Activated T-cell treated with anti-CD3 and anti-CD28 coated beads, Interleukin-2, amount 50 U/mL, for 1 hour (primary cell): ENCODE data around the gene RENBP.

Experiments
- DNase-seq: peaks from one replicate; pipeline ENCODE4 v3.0.0-alpha.2; 2020

RENBP gene

DNA sequence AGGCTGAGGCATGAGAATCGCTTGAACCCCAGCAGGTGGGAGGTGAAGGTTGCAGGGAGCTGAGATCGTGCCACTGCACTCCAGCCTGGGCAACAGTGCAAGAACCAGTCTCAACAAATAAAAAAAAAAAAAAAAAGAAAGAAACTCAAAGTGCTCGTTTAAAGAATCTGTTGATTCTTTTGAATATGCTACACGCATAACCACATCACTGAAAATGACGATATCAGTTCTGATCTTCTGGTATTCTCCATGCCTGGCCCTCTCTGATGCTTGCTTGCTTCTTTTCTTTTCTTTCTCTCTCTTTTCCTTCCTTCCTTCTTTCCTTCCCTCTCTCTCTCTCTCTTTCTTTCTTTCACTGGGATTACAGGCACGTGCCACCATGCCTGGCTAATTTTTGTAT lies 32.6 kb downstream of the RENBP start:
- no peak for DNase-seq

DNA sequence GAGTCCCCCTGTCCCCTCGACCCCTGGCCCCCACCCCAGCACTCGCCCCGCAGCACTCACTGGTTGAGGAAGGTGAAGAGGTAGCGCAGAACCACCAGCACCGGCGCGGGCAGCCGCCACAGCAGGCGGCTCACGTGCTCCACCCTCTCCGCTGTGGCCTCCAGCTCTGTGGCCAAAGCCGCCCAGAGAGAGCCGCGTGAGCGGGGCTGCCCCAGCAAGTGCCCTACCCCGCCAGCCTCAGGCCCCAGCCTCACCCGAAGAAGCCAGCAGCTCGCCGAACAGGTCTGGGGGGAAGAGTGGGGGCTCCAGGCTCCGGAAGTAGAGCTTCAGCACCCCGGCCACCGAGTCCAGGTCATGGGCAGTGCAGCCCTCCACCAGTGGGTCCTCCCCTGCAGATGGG lies 34.0 kb downstream of the RENBP start:
- no peak for DNase-seq

DNA sequence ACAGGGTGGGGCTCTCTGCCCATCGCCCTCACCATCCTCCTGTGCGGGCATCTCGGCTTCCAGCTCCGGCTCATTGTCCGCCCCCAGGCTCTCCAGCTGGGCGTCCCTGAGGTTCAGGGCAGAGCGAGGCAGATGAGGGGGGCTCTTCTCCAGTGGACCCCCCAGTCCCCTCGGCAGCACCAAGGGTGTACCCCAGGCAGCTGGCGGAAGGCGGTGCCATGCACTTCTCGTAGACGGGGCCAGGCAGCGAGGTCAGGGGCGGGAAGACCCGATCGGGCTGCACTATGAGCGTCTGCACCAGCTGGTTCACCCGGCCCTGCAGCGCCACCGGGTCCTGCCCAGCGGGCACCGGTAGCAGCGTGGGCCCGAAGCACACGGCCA lies 34.5 kb downstream of the RENBP start:
- no peak for DNase-seq

DNA sequence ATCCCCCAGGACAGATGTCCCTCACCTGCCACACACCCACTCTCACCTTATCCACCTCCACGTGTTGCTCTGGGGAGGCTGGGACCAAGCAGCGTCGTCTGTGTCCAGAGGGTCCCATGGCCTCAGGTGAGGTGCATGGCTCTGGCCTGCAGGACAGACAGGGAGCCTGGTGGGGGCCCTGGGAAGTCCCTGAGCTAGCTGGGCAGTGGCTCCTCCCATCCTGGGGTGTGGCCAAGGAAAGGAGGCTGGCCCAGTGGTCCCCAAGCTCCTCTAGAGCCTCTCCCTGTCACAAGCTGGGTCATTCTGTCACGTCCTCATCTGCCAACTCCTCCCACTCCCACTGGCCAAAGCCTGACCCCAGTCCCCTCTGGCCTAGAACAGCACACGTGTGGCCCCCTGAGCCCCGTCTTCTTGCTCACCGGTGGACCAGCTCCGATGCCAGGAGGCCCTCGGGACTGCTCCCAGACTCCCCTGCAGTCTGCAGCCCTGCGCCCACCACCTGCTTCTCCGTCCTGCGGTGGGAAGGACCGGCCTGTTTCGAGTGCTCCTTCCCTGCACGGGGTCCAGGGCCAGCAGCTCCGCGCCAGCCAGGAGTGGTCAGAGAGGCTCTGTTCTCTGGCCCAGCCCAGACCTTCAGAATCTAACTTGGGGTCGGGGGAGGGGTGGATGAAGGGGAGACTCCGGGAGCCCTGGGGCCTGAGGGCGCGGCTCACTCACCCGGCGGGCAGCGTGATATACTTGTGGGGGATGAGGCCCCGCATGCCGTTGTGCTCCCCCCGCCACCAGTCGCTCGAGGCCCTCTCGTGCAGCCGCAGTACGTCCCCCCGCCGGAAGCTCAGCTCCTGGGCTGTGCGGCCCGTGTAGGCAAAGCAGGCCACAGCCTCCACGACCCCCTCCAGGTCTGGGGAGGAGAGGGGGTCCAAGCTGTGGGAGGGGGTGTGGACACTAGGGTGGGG lies 35.1 kb downstream of the RENBP start:
- no peak for DNase-seq

DNA sequence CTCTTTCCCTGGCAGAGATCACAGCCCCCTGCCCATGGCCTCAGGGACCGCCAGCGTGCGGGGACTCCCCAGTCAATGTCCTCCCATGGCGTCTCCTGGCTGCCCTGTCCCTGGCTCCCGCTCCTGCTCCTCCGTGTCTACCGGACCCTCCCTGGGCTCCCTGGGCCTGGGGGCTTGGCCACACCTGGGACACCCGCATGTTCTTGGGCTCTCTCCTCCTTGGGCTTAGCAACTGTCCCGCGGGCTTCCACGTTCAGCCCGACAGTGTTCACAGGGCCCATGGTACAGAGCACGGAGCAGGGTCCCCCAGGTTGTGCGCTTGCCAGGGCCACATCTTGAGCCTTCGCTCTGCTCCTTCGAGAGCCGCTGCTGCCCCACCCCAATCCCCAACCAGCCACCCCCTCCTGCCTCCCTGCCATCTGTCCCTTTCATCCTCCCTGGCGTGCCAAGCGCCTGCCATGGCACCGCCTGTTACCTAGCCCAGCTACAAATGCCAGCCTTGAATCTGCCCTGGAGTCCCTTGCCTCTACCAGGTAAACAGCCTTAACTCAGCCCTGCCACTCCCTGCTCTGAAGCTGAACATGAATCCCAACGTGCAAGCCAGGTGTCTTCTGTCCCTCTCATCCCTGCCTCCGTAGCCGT lies 36.1 kb downstream of the RENBP start:
- DNase-seq, result no peak

DNA sequence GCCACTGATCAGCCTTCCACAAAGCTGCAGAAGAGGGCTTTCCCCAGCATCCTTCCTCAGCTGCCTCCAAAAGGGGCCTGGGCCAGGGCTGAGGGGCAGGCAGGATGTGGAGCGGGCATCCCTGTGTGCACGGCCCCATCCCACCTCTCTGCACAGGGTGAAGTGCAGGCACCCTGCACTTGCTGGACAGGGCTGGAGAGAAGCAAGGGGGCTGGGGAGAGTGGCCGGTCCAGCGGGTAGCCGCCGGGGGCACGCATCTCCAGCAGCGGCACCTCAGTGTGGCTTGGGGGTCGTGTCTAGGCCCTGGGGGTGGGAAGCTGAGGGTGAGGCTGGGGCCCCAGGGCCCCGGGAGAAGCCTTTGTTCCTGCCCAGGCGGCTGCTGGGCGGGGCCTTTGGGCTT lies 37.0 kb downstream of the RENBP start:
- DNase-seq, result no peak

DNA sequence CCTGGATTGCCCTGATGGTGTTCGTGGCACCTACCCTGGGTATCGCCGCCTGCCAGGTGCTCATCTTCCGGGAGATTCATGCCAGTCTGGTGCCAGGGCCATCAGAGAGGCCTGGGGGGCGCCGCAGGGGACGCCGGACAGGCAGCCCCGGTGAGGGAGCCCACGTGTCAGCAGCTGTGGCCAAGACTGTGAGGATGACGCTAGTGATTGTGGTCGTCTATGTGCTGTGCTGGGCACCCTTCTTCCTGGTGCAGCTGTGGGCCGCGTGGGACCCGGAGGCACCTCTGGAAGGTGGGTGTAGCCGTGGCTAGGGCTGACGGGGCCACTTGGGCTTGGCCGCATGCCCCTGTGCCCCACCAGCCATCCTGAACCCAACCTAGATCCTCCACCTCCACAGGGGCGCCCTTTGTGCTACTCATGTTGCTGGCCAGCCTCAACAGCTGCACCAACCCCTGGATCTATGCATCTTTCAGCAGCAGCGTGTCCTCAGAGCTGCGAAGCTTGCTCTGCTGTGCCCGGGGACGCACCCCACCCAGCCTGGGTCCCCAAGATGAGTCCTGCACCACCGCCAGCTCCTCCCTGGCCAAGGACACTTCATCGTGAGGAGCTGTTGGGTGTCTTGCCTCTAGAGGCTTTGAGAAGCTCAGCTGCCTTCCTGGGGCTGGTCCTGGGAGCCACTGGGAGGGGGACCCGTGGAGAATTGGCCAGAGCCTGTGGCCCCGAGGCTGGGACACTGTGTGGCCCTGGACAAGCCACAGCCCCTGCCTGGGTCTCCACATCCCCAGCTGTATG lies 38.1 kb downstream of the RENBP start:
- peak; percentile 26 for DNase-seq

DNA sequence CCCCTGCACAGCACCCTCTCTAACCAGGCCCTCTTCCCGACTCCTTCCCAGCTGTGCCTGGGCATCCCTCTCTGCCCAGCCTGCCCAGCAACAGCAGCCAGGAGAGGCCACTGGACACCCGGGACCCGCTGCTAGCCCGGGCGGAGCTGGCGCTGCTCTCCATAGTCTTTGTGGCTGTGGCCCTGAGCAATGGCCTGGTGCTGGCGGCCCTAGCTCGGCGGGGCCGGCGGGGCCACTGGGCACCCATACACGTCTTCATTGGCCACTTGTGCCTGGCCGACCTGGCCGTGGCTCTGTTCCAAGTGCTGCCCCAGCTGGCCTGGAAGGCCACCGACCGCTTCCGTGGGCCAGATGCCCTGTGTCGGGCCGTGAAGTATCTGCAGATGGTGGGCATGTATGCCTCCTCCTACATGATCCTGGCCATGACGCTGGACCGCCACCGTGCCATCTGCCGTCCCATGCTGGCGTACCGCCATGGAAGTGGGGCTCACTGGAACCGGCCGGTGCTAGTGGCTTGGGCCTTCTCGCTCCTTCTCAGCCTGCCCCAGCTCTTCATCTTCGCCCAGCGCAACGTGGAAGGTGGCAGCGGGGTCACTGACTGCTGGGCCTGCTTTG lies 38.9 kb downstream of the RENBP start:
- DNase-seq, result no peak

DNA sequence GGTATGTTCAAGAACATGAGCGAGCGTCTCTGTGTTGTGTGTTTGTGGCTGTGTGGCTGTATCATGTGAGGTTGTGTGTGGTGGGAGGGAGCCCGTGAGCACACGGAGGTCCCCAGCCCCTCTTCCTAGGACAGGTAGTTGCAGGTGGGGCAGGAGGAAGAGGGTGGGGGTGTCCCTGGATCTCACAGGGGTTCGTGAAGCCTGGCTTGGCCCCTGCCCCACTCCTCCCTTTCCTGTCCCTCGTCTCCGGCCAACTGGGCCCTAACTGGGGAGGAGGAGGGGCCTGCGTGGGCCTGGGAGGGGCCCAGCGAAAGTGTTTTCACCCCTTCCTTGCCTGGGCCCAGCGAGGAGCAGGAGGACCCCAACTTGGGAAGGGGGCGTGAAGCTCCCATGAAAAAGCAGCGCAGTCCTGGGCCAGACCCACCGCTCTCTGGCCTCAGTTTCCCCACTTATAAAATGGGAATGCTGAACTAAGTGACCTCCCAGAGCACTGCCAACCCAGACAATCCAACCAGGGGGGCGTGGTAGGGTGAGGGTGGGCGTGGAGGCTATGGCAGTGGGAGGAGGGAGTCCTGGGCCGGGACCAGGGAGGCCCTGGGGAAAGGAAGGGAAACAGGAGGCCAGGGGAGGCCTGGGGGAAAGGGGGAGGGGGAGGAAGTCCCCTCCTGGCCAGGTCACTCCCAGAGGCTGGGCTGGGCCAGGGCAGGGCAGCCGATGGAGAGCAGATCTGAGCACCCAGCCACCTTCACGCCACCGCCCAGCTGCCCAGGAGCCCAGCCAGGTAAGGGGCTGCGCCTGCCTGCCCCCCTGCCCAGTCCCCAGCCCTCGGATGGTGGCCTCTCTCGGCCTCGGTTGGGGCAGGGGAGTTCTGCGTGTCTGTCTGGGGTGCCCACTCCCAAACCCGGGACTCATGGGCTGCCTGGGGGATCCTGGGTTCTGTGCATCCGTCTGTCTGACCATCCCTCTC lies 40.2 kb downstream of the RENBP start, which contains the start of gene AVPR2:
Gene AVPR2 (plus strand): TSS at position 683 of the 967 bp plus-strand sequence. CDS start 473 bp downstream, outside the sequence.
- DNase-seq, result peak; percentile 19

DNA sequence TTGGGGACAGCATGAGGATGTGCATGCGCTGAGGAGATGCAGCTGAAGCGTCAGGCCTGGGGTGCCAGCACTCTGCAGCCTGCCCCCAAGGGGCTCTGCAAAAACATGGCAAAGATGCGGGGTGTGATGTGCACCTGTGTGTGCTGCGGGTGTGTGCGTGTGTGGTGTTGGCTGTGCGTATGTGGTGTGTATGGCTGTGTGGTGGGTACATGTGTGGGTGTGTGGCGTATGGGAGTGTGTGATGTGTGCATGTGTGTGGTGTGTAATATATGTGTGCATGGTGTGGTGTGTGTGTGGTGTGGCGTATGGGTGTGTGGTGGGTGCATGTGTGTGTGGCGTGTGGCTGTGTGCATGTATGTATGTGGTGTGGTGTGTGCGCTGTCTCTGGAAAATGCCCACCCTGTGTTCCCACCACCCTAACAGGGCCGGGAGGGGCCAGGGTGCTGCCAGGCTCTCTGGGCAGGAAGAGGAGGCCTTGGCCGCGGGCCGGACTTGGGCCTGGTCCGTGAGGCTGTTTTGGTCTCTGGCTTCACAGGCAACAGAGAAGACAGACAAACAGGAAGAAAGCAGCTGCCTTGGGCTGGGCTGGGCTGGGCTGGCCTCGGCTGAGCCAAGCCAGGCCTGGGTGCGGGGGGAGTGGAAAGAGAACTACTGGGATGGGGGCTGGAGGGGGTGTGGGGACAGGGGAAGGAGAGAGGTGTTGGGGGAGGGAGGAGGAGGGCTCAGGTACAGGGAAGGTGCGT lies 41.0 kb downstream of the RENBP start:
- DNase-seq, result no peak

DNA sequence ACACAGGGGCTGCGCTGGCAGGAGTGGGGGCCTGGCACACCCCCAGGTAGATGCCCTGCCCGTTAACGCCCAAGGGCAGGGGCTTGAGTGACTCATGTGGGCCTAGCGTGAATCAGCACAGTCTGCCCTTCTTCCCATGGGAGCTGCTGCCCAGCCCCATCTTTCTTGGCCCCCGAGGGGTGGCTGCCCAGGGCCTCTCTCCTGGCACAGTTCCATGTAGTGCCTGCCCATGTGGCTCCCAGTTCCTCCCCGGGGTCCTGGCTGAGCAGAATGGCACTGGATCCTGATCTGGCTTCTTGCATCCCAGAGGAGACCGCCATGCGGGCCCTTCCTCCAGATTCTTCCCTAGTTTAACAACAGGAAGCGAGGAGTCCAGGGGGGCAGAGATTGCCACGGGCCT lies 42.1 kb downstream of the RENBP start:
- DNase-seq, result no peak

DNA sequence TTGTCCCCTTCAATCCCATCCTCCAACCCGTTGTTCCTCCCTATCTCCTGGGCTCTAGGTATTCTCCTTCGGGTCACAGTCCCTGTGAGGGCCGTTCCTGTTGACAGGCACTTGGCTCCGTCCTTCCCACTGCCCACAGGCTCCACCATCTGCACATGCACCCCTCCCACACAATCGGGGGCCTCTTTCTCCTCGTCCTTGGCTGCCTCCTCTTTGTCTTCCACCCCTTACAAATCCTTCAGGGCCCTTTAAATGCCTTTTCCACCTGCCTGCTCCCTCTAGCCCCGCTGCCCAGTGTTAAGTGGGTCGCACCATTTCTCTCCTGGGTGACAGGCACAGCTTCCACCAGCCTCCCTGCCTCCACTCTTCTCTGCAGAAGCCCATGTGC lies 42.7 kb downstream of the RENBP start:
- DNase-seq, result no peak

DNA sequence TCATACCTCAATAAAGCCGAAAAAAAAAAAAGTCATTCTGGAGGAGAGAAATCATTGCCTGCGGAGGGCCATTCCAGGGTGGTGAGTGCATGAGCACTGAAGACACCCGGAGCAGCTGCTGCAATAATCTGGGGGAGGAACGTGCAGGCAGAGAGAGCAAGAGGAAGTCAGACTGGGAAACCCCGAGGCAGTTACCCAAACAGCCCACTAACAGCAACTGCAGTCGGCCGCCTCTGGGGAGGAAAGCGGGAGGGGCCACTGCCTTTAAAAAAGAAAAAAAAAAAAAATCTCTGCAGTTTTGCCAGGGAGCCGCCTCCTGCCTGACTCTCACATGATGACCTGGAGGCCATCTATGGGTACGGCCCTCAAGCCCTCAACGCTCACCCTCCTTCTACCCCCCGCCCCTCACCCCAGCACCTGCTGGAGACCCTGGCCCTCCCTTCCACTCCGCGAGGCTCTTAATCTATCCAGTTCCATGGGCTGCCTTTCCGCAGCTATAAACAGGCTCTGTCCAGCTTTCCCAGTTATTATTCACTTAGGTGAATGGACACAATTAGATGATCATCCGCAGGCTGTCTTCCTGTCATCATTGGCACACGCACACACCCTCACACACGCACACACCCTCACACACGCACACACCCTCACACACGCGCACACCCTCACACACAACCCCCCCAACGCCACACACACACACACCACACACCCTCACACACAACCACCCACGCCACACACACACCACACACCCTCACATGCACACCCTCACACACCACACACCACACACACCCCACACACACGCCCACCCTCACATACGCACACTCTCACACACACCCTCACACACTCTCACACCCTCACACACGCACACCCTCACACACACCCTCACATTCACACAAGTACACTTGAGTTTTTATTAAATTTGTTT lies 43.4 kb downstream of the RENBP start:
- peak; percentile 50 for DNase-seq

DNA sequence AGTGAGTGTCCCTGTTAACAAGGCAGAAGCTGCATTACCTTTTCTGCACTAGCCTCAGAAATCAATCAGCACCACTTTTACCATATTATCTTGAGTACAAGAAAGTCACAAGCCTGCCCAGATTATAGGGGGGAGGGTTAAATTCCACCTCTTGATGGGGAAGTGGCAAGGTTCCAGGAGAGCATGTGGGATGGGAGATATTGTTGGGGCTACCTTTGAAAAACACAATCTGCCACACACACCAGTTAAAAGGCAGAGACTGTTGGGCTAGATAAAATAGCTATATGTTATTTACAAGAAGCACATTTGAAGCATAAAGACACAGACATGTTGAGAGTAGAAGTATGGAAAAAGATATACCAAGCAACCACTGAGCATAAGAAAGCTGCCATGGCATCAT lies 46.5 kb downstream of the RENBP start:
- no peak for DNase-seq

DNA sequence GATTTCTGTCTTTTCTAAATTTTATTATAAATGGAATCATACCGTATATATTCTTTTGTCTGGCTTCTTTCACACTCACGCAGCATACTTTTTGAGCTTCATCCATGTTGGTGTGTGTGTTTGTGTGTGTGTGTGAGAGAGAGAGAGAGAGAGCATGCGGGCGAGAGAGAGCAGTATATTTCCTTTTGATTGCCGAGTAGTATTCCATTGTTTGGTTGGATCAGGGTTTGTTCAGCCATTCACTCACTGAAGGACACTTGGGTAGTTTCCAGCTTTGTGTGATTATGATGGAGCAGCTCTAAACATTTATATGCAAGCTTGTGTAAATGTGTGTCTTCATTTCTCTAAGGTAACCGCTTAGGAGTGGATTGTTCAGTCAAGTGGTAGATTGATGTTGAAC lies 55.3 kb downstream of the RENBP start:
- no peak for DNase-seq

DNA sequence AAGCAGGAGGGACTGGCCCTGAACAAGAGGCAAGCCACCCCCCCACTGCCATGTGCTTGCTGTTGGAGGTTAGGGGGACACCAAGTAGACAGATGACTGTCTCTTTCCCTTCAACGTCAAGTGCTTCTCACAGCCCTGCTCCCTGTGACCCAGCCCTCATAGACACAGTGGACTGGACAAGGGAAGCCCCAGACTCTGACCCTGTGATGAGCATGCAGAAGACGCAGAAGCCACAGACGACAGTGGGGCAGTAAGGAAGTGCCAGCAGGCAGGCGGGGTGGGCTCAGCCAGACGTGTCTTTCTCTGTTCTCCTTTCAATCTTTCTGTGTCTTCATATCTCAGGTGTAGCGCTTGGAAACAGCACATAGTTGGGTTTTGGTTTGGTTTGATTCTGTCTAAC lies 56.1 kb downstream of the RENBP start:
- no peak for DNase-seq

DNA sequence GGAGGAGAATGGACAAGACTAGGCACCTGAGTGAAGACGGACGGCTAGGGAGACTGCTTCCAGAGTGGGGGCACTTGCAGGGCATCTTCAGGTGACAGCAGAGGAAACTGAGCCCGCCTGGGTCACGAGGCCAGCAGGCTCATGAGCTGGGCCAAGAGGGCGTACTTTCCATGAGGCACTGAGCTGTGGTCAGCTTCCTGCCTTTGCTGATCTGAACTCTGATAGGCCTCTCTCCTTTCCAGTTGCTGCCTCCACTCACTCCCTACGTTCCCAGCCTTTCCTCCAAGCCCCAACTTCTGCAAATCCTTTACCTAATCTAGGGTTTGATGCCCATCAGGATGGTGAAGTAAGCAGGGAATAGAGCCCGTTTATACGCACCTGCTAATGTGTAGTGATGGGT lies 57.1 kb downstream of the RENBP start:
- DNase-seq, result no peak

DNA sequence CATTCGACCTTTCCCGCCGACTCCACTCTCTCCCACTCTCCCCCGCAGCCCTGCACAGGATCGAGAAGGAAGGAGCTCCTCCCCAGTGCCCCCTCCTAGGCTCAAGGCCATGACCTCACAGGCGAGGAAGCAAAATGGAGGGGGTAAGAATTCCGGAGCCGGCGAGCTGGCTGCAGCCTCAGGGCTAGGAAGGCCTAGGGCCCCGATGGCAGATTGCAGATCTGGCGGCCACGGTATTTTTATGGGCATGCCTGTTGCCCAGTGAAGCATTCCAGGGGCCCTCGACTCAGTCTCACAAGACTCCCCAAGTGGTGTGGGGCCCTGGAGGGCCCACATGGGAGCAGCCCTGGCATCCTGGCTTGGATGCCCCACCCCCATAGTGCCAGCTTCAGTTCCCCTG lies 57.5 kb downstream of the RENBP start:
- DNase-seq, result no peak

DNA sequence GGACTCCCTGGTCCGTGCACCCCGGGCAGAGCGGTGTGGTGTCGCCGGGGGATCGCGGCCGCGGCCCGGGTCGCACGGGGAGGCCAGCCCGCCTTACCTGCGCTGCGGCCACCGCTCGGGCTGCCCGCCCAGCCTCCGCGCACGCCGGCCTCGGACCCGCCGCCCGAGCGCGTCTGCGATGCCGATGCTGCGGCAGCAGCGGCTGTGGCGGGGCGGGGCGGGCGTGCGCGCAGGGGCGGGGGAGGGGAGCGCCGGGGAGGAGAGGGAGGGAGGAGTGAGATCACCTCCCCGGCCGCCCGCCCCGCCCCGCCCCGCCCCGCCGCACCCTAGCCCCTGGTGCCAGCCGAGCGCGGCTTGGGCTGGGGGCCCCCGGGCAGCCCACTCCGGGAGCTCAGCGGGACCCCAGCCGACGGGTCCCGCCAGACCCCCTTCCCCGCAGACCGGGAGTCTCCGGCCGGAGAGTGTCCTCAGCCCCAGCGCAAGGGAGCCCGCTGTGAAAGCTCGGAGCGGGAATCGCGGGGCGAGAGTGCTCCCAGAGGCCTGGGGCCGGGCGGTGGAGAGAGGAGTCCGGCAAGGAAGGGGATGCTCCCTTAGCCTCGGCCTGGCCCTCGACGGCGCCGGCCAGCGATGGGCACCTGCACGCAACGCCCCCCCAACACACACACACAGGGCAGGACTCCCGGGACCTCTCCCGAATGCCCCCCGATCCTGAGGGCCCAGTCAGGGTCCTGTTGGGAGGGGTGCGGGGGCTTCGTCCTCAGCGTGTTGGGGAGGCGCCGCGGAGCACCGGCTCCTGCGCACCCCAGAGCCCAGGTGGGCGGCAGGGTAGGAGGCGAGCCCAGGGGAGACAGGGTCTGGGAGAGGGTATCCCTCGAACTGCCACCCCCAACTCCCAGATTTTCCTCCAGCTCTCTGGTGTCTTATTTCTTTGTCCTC lies 58.2 kb downstream of the RENBP start, which contains the start of gene L1CAM:
Gene L1CAM (minus strand): TSS at position 206 of the 936 bp plus-strand sequence. CDS start 10,337 bp downstream, outside the sequence.
- no peak for DNase-seq
